A673 (cell line): ENCODE measurements around the gene DDX27. TPM values are rescaled to one million over a fixed set of nuclear protein-coding genes. Genes with fewer than 3 reads are reported as not detected.

Experiments
- BruUV-seq: library from RNA; stranded (reverse); fragments of 400-500 nt; replicated peaks from 2 replicates; lab custom pipeline; 2021; lab: Mats Ljungman, UMichigan
- CTCF ChIA-PET: fragments of 300-600 bp; sonication (Branson Sonifier 250); formaldehyde crosslinking; loops from one replicate; lab custom pipeline; 2022; ENCODE audit warnings: antibody characterized with exemption; lab: Charles Lee
- POLR2A ChIA-PET: fragments of 300-600 bp; sonication (Branson Sonifier 250); formaldehyde crosslinking; loops from one replicate; lab custom pipeline; 2022; ENCODE audit warnings: antibody characterized with exemption; ENCODE audit not compliant: low non-redundant PET; lab: Charles Lee
- DNase-seq: peaks from one replicate; pipeline ENCODE4 v3.0.0-alpha.2; 2015; ENCODE audit warnings: low spot score
- H3K27ac ChIP-seq: fragments of 200-600 bp; sonication (generic); 2 replicates; pipeline ENCODE4 v1.5.1; 2016; ENCODE audit warnings: mixed run types, low read depth, mild to moderate bottlenecking, mixed read lengths, antibody characterized with exemption, low read length; ENCODE audit not compliant: poor library complexity, severe bottlenecking
- H3K27me3 ChIP-seq: fragments of 200-600 bp; sonication (generic); replicated peaks from 2 replicates; pipeline ENCODE4 v1.6.1; 2017; ENCODE audit warnings: mixed run types, low read depth, mild to moderate bottlenecking, mixed read lengths, antibody characterized with exemption, low read length; ENCODE audit not compliant: insufficient read depth, poor library complexity
- H3K36me3 ChIP-seq: fragments of 200-600 bp; sonication (generic); 2 replicates; pipeline ENCODE4 v1.6.1; 2016; ENCODE audit warnings: mixed run types, mild to moderate bottlenecking, mixed read lengths, antibody characterized with exemption, low read length; ENCODE audit not compliant: insufficient read depth, poor library complexity, severe bottlenecking
- H3K4me1 ChIP-seq: fragments of 200-600 bp; sonication (generic); 2 replicates; pipeline ENCODE4 v1.6.1; 2017; ENCODE audit warnings: mixed run types, mild to moderate bottlenecking, mixed read lengths, antibody characterized with exemption, low read length; ENCODE audit not compliant: insufficient read depth, poor library complexity, severe bottlenecking
- H3K4me3 ChIP-seq: fragments of 200-600 bp; sonication (generic); 2 replicates; pipeline ENCODE4 v1.5.1; 2016; ENCODE audit warnings: low read depth, mixed run types, mild to moderate bottlenecking, mixed read lengths, low read length; ENCODE audit not compliant: poor library complexity, severe bottlenecking
- H3K9me3 ChIP-seq: fragments of 200-600 bp; sonication (generic); 2 replicates; pipeline ENCODE4 v1.6.1; 2016; ENCODE audit warnings: mixed run types, low read depth, mild to moderate bottlenecking, mixed read lengths, antibody characterized with exemption, low read length; ENCODE audit not compliant: poor library complexity, severe bottlenecking
- EZH2 ChIP-seq: fragments of 200-600 bp; sonication (generic); IDR thresholded peaks from 2 replicates; pipeline ENCODE4 v1.6.1; 2017; ENCODE audit warnings: borderline replicate concordance, low read depth, mild to moderate bottlenecking, mixed read lengths, antibody characterized with exemption, low read length; ENCODE audit not compliant: poor library complexity, severe bottlenecking
- intact Hi-C: fragments of 100-400 bp; cut with micrococcal nuclease; formaldehyde crosslinking; loops from one replicate; pipeline ENCODE4 v1.10.0; 2022; ENCODE audit not compliant: unreplicated experiment
- total RNA-seq: library from RNA; stranded (reverse); gene quantifications from 2 replicates; pipeline ENCODE4 v1.2.3, GENCODE V29; 2021
- TF ChIP-seq, protein P1 (sequence below): fragments of 300-800, 200-600 bp; sonication (generic); conservative IDR thresholded peaks from 2 replicates; pipeline ENCODE4 v1.5.1; 2017; ENCODE audit warnings: low read depth, mild to moderate bottlenecking, antibody characterized with exemption, low read length, moderate library complexity, mixed read lengths

Gene DDX27
- total RNA-seq, 1 experiment from 2014 or later = 62.4 TPM

- TF ChIP-seq, protein P1, sequence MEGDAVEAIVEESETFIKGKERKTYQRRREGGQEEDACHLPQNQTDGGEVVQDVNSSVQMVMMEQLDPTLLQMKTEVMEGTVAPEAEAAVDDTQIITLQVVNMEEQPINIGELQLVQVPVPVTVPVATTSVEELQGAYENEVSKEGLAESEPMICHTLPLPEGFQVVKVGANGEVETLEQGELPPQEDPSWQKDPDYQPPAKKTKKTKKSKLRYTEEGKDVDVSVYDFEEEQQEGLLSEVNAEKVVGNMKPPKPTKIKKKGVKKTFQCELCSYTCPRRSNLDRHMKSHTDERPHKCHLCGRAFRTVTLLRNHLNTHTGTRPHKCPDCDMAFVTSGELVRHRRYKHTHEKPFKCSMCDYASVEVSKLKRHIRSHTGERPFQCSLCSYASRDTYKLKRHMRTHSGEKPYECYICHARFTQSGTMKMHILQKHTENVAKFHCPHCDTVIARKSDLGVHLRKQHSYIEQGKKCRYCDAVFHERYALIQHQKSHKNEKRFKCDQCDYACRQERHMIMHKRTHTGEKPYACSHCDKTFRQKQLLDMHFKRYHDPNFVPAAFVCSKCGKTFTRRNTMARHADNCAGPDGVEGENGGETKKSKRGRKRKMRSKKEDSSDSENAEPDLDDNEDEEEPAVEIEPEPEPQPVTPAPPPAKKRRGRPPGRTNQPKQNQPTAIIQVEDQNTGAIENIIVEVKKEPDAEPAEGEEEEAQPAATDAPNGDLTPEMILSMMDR = no peak
- TF ChIP-seq EZH2 = no peak
- H3K4me1 ChIP-seq = no peaks in the 10 kb centered on the region
- no peaks in the 10 kb centered on the region for H3K9me3 ChIP-seq
- no peak for DNase-seq
- CTCF ChIA-PET = no interaction called here
- H3K27ac ChIP-seq = no peak overlapping the region
- intact Hi-C loops = no loop called here
- no peaks in the 10 kb centered on the region for H3K27me3 ChIP-seq
- H3K36me3 ChIP-seq = peaks cover 71% of the 10 kb centered on the region
- POLR2A ChIA-PET = no interaction called here
- H3K4me3 ChIP-seq = no peak overlapping the region
- no TSS peak for BruUV-seq
Measured at GRCh38 chr20:49231471-49231870, 12.3 kb downstream of the DDX27 start.

DNA sequence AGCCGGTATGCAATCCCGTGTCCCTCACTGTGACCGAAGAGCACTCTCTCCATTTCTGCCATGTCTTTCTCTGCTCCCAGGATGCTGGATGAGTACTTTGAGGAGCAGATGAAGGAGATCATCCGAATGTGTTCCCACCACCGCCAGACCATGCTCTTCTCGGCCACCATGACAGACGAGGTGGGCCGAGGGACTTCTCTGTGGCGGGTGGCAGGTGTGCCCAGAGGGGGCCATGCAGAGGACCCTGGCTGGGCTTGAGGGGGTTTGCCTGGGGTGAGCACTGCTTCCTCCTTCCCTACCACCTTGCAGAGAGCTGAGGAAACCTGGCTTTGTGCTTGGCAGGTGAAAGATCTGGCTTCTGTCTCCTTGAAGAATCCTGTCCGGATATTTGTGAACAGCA, 14.0 kb downstream of the DDX27 start:
- no peaks in the 10 kb centered on the region for H3K27me3 ChIP-seq
- TF ChIP-seq, protein P1 = no peak
- TF ChIP-seq EZH2 = no peak
- H3K27ac ChIP-seq = no peak overlapping the region
- ChIA-PET POLR2A (no interaction called here), CTCF (no interaction called here)
- no TSS peak for BruUV-seq
- H3K4me1 ChIP-seq = no peaks in the 10 kb centered on the region
- no peak for DNase-seq
- peaks cover 72% of the 10 kb centered on the region for H3K36me3 ChIP-seq
- H3K4me3 ChIP-seq = no peak overlapping the region
- intact Hi-C loops = no loop called here
- no peaks in the 10 kb centered on the region for H3K9me3 ChIP-seq

GRCh38 chr20:49234831-49235230, 15.6 kb downstream of the DDX27 start:
- intact Hi-C loops = no loop called here
- Histone ChIP-seq H3K27me3 (no peaks in the 10 kb centered on the region), H3K27ac (no peak overlapping the region), H3K4me1 (no peaks in the 10 kb centered on the region), H3K4me3 (no peak overlapping the region), H3K9me3 (no peaks in the 10 kb centered on the region), H3K36me3 (peaks cover 74% of the 10 kb centered on the region)
- no peak for TF ChIP-seq EZH2
- TF ChIP-seq, protein P1 = no peak
- BruUV-seq = no TSS peak
- CTCF ChIA-PET = no interaction called here
- POLR2A ChIA-PET = no interaction called here
- DNase-seq = no peak
